NCI-H226 (cell line): ENCODE measurements around the gene DNAJC17.

Experiments used
- DNase-seq: peaks from one replicate; pipeline ENCODE4 v3.0.0-alpha.2; 2015

DNAJC17 gene

DNA sequence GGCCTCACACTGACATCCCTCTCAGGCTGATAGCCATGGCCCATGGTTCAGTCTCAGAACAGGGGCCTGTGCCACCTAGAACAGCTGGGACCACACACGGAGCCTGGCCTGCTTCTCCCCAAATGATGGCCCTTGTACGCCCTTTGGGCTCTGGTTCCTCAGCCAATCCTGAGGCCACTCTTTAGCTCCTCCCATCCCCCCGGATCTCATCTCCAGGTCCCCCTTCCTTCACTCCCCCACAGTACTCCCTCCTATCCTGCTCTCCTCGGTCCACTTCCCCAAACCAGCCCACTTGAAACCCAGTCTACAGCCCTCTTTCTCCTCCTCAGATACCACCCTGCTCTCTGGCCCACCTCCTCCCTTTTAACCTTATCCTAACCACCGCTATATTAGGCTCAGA lies 18.2 kb downstream of the DNAJC17 start:
- DNase-seq: no peak

DNA sequence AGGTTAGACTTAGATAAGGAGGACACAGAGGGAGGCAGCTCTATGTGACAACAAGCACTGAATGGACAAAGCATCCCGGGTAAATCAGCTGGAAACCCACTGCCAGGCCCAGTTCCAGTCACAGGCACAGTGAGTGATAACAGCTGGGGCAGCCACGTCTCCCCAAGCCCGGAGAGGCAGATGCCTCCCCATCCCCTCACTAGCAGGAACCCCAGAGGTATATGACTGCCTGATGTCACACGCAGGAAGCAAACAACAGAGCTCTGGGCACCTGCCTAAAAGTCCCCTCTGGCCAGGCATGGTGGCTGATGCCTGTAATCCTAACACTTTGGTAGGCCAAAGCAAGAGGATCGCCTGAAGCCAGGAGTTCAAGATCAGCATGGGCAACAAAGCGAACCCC lies 19.3 kb downstream of the DNAJC17 start:
- no peak for DNase-seq

- DNase-seq: peak; percentile 80
These were observed 19.9 kb downstream of the DNAJC17 start for GRCh38 chr15:40787344-40787841.

DNA sequence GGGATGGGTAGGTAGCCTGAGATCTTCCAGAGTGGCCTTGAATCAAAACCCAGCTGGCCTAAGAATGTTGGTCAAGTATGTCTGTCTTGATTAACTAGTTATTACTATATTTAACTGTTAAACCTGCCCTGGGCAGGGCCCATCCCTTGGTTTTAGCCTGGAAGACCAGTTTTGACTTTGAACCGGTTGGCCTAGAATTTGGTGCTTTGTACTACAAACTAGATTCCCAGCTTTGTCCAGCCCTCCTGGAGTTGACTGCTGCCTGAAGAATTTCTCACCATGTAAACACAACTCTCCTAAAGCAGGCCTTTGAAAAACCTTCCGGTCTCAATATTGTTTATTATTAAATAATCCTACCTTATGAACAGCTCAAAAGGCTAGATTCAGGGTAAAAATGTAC lies 21.5 kb downstream of the DNAJC17 start:
- DNase-seq: no peak

- no peak for DNase-seq
These were observed 22.1 kb downstream of the DNAJC17 start for GRCh38 chr15:40785164-40785563.

DNA sequence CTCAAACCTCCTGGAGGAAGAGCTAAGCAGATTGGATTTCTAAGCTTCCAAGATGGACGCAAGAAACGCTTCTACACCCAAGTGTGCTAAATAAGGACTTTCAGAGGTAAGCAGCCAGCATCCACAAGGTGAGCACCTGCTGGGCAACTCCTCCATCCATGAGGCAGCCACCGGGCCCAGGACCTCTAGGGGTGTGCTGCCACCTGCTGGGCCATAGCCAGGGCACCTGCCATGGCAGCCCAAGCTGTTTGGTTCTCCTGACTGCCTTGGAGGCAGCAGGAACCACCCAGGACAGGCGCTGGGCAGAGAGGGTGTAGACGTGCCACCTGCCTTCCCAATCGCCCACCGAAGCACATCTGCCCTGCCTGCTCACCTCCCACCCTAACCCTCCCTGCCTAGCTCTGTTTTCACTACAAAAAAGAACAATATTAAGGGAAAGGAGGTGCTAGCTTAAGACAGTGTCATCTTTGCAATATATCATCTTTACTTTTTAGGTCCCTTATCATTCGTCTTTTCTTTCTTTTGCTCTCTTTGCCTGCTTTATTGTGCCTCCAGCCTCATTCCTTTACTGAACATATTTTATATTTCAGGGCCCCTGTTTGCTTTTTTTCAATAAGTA lies 24.6 kb downstream of the DNAJC17 start:
- DNase-seq: peak; percentile 30

GRCh38 chr15:40776537-40777141 lies 30.6 kb downstream of the DNAJC17 start:
- DNase-seq: peak; percentile 74

DNA sequence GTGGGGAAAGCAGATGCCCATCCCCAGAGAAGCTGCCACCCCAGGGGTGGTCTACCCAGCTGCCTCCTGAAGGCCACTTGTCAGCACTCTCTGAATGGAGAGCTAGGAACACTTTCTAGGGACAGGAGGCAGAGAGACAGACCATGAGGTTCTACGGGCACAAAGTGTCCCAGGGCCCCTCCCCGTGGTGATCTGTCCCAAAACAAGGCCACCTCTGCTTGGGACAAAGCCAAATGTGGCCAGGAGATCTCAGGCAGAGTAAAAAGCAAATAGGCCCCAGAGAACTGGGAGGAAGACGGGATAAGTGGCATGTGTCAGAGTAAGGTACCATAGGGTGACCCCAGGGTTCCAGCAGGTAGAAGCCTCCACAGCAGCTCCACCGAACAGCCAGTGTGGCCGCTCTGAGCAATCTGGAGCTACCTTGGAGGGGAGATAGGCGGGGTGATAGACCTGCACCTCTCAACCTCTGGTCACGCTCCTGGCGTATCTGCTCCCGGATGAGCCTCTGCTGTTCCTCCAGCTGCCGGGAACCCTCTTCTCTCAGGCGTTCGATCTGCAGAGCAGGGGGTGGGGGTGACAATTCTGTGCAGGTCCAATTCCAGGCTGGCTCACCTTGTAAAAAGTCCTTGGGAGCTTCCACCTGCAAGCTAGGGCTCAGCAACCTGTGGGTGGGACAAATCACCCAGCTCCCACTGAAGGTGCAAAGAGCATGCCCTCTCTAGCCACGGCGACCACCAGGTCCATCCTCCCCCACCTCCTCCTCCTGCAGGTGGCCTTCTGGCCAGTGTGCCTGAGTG lies 31.3 kb downstream of the DNAJC17 start:
- no peak for DNase-seq

GRCh38 chr15:40775007-40775406 lies 32.3 kb downstream of the DNAJC17 start:
- no peak for DNase-seq

DNA sequence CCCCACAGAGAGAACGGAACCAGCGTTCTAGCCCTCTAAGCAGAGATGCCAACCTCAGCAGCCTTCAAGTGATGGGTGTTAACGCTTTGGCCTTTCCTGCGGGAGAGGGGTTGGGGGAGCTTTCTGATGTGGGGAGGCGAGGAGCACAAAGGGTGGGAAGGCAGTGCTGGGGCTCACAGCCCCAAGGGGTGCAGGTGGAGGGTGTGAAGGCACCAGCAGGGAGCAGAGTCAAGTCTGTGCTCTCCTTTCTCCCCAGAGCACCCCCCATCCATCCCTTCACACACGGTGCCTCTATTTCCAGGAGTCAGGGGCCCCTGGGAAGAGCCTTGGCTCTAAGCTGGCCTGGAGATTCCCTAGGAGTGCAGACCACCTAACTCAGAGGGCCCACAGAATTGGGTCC lies 33.4 kb downstream of the DNAJC17 start:
- no peak for DNase-seq

GRCh38 chr15:40773496-40773895 lies 33.8 kb downstream of the DNAJC17 start:
- no peak for DNase-seq

- no peak for DNase-seq
These were observed 35.3 kb downstream of the DNAJC17 start for GRCh38 chr15:40772014-40772413.

DNA sequence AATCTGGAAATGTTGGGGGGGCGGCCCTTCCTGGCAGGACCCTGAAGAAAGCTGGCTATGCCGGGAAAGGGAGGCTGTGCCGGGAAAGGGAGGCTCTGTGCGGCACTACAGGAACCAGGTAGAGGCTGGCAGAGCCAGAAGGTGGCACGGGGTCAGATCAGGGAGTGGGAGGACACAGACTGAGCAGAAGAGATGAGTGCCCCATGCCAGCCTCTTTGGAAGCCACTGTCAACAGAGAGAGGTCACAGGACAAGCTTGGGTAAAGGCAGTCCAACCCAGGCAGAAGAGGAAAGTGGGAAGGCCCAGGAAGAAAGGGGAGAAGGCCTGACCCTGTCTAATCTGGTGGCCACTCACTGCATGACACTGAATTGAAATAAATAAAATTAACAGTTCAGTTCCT lies 36.0 kb downstream of the DNAJC17 start:
- DNase-seq: no peak

DNA sequence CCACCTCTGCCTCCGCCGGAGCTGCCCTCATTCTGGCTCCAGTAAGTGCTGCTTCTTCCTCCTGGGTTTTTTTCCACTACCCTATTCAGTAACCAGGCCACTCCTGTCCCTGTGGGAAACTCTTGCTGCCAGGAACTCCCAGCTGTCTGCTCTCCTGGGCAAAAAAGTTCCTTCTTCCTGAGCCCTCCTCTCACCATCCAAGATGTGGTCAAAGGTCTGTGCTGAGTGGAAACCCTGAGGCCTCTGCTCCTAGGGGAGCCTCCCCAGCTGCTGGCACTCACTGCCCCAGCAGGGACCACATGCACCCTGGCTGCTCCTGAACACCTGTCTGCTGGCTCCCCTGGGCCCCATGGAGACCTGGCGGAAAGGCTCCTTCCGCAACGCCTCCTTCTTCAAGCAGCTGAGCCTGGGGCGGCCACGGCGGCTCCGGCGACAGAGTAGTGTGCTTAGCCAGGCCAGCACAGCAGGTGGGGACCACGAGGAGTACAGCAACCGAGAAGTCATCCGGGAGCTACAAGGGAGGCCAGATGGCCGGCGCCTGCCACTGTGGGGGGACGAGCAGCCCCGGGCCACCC lies 37.0 kb downstream of the DNAJC17 start:
- DNase-seq: no peak

DNA sequence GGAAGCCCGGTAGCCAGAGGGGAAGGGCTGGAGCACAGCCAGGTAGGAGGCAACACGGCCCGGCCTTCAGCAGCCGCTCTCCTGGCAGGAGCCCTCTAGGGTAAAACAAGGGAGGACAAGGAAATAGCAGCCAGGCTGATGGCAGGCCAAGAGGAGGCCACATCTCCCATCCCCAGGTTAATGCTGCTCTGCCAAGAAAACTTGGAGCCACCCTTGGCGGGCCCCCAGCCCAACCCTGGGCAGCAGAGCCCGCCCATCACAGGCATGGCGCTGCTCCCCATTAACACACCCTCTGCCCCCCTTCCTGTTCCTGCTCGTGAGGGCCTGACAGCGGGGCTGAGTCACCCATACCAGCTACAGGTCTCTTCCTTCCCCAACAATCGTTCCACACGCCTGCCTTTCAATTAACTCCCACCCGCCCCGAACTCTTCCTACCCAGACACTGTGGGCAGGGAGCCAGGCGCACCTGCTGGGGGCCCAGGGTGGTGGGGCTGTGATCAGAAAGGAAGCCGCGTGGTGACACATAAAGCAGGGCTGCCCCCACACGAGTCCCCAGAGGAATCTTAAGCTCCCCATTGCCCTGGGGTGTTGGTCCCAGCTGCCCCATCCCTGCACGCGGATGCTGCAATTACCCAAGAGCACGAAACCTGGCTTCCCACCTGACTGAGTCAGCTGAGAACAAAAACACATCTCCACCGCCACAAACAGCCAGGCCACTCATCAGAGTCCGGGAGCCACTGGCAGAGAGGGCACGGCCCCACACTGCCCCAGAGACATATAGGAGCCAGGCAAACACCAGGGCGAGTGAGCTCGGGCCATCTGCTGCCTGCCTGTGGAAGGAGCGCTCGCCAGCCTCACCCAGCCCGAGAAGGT lies 37.8 kb downstream of the DNAJC17 start, which contains the start of gene C15orf62:
Gene C15orf62, plus strand, starts transcription at position 707 of the 873 bp plus-strand sequence. CDS start 516 bp downstream, outside the sequence.
- DNase-seq: peak; percentile 76

DNA sequence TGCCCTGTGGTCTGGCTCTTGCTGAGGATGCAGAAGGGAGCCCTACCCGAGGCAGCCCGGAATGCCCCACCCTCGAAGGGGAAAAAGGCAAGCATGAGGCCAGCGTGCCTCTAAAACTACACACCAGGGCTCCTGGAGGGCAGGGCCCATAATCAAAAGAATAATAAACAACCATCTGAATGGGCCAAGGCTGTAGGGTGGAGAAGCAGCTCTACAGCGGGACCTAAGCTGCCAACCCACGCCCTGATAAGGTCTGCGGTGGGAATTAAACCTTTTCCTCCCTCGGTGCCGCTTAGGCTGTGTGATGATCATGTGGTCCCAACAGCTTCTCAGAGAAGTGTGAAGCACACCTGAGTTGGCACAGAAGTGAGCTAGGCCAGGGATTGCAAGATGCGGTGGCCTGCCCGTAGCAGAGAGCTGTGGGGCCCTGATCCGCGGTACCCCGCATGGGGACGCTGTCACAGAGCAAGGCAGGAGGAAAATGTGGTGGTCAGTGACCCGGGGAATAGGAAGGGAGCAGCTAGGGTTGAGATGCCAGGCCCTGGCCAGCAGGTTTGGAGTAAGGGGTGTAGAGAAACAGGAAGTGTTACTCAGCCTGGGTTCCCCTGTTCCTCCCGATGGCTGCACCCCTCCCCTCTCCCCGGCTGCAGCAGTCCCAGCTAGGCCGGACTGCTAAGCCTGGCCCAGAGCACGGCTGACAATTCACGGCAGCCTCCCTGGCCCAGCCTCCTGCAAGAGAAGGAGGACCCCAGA lies 38.6 kb downstream of the DNAJC17 start:
- peak; percentile 69 for DNase-seq

- no peak for DNase-seq
These were observed 39.3 kb downstream of the DNAJC17 start for GRCh38 chr15:40767838-40768500.

- DNase-seq: peak; percentile 42
These were observed 40.1 kb downstream of the DNAJC17 start for GRCh38 chr15:40766906-40767837.

DNA sequence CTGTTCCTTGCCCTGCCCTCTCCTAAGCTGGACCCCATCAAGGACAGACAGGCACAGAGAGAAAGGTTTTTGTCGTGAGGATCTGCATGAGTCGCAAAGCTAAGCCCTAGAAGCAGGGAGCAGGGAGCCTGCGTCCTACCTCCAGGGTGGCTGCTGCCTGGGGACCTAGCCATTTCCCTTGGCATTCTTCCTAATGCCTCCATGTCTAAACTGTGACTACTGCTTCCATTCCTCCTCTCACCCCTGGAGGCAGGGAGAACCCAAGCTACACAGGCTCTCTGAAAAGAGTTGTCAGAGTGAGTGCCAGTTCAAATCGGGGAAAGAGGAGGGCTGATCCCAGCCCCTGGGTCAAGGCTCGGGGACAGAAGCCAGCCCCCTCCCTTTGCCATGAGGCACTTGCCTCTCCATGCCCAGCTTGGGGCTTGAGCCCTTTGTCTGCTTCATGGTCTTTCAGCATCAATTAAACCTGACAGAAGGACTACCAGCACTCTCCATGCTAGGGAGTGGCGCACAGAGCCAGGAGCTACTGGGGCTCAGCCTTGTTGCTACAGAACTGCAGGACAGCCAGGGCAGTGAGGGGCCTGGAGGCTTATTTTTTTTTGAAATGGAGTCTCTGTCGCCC lies 41.0 kb downstream of the DNAJC17 start:
- no peak for DNase-seq
